ENCODE measurements around the gene PNPLA5.

GRCh38 chr22:43835736-43836135 lies 56.1 kb downstream of the PNPLA5 start:
- TF ChIP-seq EZH2 (IDR thresholded peaks at IDR 0.05; ENCODE audit: low read length, unreplicated experiment) (no peak), CTCF (conservative IDR thresholded peaks at IDR 0.05; ENCODE audit: low read depth, low read length) (no peak)
